ENCODE results near the gene CORT. TPM values are rescaled to one million over a fixed set of nuclear protein-coding genes. Genes with fewer than 3 reads are reported as not detected.

CORT gene
- total RNA-seq, 4 donors from 2014 or later = not detected

DNA sequence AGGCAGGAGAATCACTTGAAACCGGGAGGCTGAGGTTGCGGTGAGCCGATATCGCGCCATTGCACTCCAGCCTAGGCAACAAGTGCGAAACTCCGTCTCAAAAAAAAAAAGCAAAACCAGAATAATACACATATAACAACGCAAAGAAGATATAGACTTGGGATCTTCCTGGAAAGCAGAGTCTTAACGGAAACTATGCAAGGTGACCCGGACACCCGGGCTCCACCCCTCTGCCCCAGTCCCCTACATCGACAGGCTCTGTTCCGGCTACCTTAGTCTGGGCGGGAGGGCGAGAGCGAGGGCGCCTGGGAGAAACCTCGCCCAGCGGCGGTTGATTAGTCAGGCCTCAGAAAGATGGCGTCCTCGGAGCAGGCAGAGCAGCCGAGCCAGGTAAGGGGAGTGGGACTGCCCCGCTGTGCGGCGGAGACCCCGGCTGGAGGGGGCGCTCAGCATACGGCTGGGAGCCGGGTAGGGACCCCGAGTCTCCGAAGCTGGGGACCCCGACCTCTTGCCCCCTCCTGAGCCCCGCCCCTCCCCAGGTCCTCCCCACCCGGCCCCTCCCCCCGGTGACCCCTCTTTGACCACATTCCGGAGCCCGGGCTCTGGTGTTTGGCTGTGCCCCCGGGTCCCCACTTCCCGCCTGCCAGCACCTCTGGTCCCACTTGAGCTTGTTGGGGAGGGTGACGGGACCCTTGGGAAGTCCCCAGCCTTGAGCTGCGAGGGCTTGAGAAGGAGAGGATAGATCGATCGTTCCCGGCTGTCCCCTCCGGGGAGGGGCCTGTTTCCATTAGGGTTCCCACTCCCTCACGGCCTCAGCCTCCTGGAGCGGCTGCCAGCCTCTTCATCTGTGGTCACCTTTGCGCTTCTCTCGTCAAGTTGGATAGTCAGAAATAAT, 25.0 kb downstream of the CORT start, which contains the start of gene PEX14:
PEX14 (plus strand) TSS at position 338 of the 895 bp plus-strand sequence; CDS start at position 355, 17 bp downstream.
- 11 to 16% methylated on average over 32 to 44 of the region's 50 CpGs for WGBS, 2 donors
- TF ChIP-seq CTCF (IDR thresholded peaks at IDR 0.05) (no peak), POLR2A (IDR thresholded peaks at IDR 0.05) (no peak)
- peak within 1 kb of the TSS; percentile 70 for H3K4me3 ChIP-seq (ENCODE audit: low read depth, poor library complexity, severe bottlenecking)
- intact Hi-C loops (cut with DNase I; ENCODE audit: low total_unique reads) = no loop called here
- peak; percentile 77 to 96 for DNase-seq (ENCODE audit: low spot score in 2 of 2)

GRCh38 chr1:10475510-10475909, 25.7 kb downstream of the CORT start:
- intact Hi-C loops (cut with DNase I; ENCODE audit: low total_unique reads) = no loop called here
- no peak for DNase-seq (ENCODE audit: low spot score in 2 of 2)
- 1 to 2% methylated on average over 13 of the region's 13 CpGs for WGBS, 2 donors
- TF ChIP-seq CTCF (IDR thresholded peaks at IDR 0.05) (no peak), POLR2A (IDR thresholded peaks at IDR 0.05) (no peak)
- H3K4me3 ChIP-seq (ENCODE audit: low read depth, poor library complexity, severe bottlenecking) = peak overlapping the region; percentile 70

- intact Hi-C loops (cut with DNase I; ENCODE audit: low total_unique reads) = no loop called here
- 43 to 48% methylated on average over 8 of the region's 8 CpGs for WGBS, 2 donors
- no peak overlapping the region for H3K4me3 ChIP-seq (ENCODE audit: low read depth, poor library complexity, severe bottlenecking)
- TF ChIP-seq POLR2A (IDR thresholded peaks at IDR 0.05) (no peak), CTCF (IDR thresholded peaks at IDR 0.05) (no peak)
- no peak for DNase-seq (ENCODE audit: low spot score in 2 of 2)
These were observed 29.5 kb downstream of the CORT start for GRCh38 chr1:10479296-10479695.

DNA sequence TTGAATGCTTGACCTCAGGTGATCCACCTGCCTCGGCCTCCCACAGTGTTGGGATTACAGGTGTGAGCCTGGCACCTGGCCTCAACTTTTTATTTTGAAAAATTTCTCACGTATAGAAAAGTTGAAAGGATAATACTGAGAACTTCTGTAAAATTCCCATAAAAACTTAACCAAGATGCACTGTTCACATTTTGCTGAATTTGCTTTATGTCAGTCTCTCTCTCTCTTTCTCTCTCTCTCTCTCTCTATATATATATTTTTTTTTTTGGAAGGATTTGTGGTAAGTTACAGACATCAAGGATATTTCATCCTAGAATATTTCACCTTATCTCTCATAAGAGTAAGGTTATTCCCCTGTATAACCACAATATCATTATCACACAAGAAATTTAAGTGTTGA, 30.8 kb downstream of the CORT start:
- WGBS, 2 donors = 81 to 86% methylated on average over 2 of the region's 2 CpGs
- intact Hi-C loops (cut with DNase I; ENCODE audit: low total_unique reads) = no loop called here
- TF ChIP-seq POLR2A (IDR thresholded peaks at IDR 0.05) = no peak
- no peak for TF ChIP-seq CTCF (IDR thresholded peaks at IDR 0.05)
- H3K4me3 ChIP-seq (ENCODE audit: low read depth, poor library complexity, severe bottlenecking) = no peak overlapping the region
- no peak for DNase-seq (ENCODE audit: low spot score in 2 of 2)

DNA sequence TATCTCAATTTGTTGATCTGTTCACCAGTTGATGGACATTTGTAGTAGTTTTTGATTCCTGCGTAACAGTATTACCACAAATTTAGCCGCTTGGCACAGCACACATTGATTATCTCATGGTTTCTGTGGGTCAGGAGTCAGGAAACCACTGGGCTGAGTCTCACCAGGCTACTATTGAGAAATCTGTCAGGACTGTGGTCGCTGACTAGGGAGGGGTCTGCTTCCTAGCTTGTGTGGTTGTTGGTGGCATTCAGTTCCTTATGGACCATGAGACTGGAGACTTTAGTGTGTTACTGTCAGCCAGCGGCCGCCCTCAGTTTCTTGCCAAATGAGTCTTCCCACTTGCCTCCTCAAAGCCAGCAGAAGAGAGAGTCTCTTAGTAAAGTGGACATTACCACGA, 34.7 kb downstream of the CORT start:
- H3K4me3 ChIP-seq (ENCODE audit: low read depth, poor library complexity, severe bottlenecking) = no peak overlapping the region
- TF ChIP-seq POLR2A (IDR thresholded peaks at IDR 0.05) = no peak
- no peak for TF ChIP-seq CTCF (IDR thresholded peaks at IDR 0.05)
- intact Hi-C loops (cut with DNase I; ENCODE audit: low total_unique reads) = no loop called here
- WGBS, 2 donors = 85 to 92% methylated on average over 6 of the region's 6 CpGs
- DNase-seq (ENCODE audit: low spot score in 2 of 2) = no peak
